WTC11 (cell line): ENCODE data around the gene PDLIM5. TPM values are rescaled to one million over a fixed set of nuclear protein-coding genes. Genes with fewer than 3 reads are reported as not detected.

Source experiments
- ATAC-seq: fragments of 200-7000 bp; cut with Tn5 transposase; 2 replicates; pipeline ENCODE4 v1.10.0; 2021; ENCODE audit warnings: mild to moderate bottlenecking, moderate library complexity
- CTCF ChIA-PET: fragments of 300-600 bp; sonication (Branson Sonifier 250); formaldehyde crosslinking; loops from one replicate; lab custom pipeline; 2021; ENCODE audit warnings: antibody characterized with exemption; lab: Charles Lee
- POLR2A ChIA-PET: fragments of 350-600 bp; sonication (Branson Sonifier 250); formaldehyde crosslinking; loops from one replicate; lab custom pipeline; 2021; ENCODE audit warnings: antibody characterized with exemption; lab: Charles Lee
- DNase-seq: peaks from one replicate; pipeline ENCODE4 v3.0.0; 2021; ENCODE audit warnings: low spot score
- H3K27ac Mint-ChIP-seq: 2 replicates; pipeline ENCODE4 v1.8.0; 2021; ENCODE audit warnings: mixed read lengths
- H3K27me3 Mint-ChIP-seq: 2 replicates; pipeline ENCODE4 v1.8.0; 2021; ENCODE audit warnings: low read depth, mild to moderate bottlenecking, moderate library complexity, mixed read lengths
- H3K36me3 Mint-ChIP-seq: 2 replicates; pipeline ENCODE4 v1.8.0; 2021; ENCODE audit warnings: mixed read lengths
- H3K4me1 Mint-ChIP-seq: 2 replicates; pipeline ENCODE4 v1.8.0; 2022; ENCODE audit warnings: mixed read lengths
- H3K4me3 Mint-ChIP-seq: 2 replicates; pipeline ENCODE4 v1.8.0; 2021; ENCODE audit warnings: mild to moderate bottlenecking, moderate library complexity, mixed read lengths
- H3K9me3 Mint-ChIP-seq: 2 replicates; pipeline ENCODE4 v1.8.0; 2021; ENCODE audit warnings: mixed read lengths
- AFF4 ChIP-seq: sonication (generic); formaldehyde crosslinking; IDR thresholded peaks from 2 replicates; pipeline ENCODE4 v1.8.1; 2023; ENCODE audit warnings: mild to moderate bottlenecking, missing genetic modification reagents, borderline replicate concordance
- ATF1 ChIP-seq: sonication (generic); formaldehyde crosslinking; IDR thresholded peaks from 2 replicates; pipeline ENCODE4 v1.8.1; 2023; ENCODE audit warnings: mild to moderate bottlenecking, moderate library complexity, missing genetic modification reagents
- CTCF ChIP-seq: fragments of 200-600 bp; IDR thresholded peaks from 2 replicates; pipeline ENCODE4 v1.8.0; 2022; ENCODE audit warnings: antibody characterized with exemption
- GABPB1 ChIP-seq: sonication (generic); formaldehyde crosslinking; IDR thresholded peaks from 2 replicates; pipeline ENCODE4 v1.8.1; 2023; ENCODE audit warnings: mild to moderate bottlenecking, missing genetic modification reagents
- KAT7 ChIP-seq: sonication (generic); formaldehyde crosslinking; IDR thresholded peaks from 2 replicates; pipeline ENCODE4 v1.8.1; 2023; ENCODE audit warnings: missing genetic modification reagents, mild to moderate bottlenecking, borderline replicate concordance
- NR2C2 ChIP-seq: sonication (generic); formaldehyde crosslinking; IDR thresholded peaks from 2 replicates; pipeline ENCODE4 v1.8.0; 2022; ENCODE audit warnings: mild to moderate bottlenecking, missing genetic modification reagents
- PRDM15 ChIP-seq: sonication (generic); formaldehyde crosslinking; IDR thresholded peaks from 2 replicates; pipeline ENCODE4 v1.8.0; 2022; ENCODE audit warnings: missing genetic modification reagents
- SMAD4 ChIP-seq: sonication (generic); formaldehyde crosslinking; IDR thresholded peaks from 2 replicates; pipeline ENCODE4 v1.8.0; 2022; ENCODE audit warnings: mild to moderate bottlenecking, missing genetic modification reagents
- ZMAT4 ChIP-seq: fragments of 250-450 bp; sonication (Bioruptor Pico); IDR thresholded peaks from 2 replicates; pipeline ENCODE4 v1.9.0; 2021; ENCODE audit warnings: mild to moderate bottlenecking
- total RNA-seq: library from RNA; stranded (reverse); gene quantifications from 3 replicates; pipeline ENCODE4 v1.2.3, GENCODE V29; 2021
- TF ChIP-seq, protein P1 (sequence below): fragments of 250-450 bp; sonication (Bioruptor Pico); IDR thresholded peaks from 2 replicates; pipeline ENCODE4 v1.8.0; 2021; ENCODE audit warnings: mild to moderate bottlenecking

Gene PDLIM5
- total RNA-seq, 1 experiment from 2014 or later: 51.5 TPM

- Mint-ChIP-seq H3K4me3 (no peak overlapping the region), H3K27ac (no peak overlapping the region), H3K36me3 (peaks cover 18% of the 10 kb centered on the region), H3K27me3 (no peaks in the 10 kb centered on the region), H3K9me3 (peaks cover 43% of the 10 kb centered on the region), H3K4me1 (no peaks in the 10 kb centered on the region)
- CTCF ChIA-PET: interaction anchor here (1.9 kb wide), 1 partner anchor 22 kb away, joined by 5 read pairs; no protein-coding TSS in a partner anchor
- POLR2A ChIA-PET: no interaction called here
- TF ChIP-seq SMAD4 (CRISPR knock-in tag) (no peak), GABPB1 (CRISPR knock-in tag) (peak; percentile 68)
- DNase-seq: no peak
- ATAC-seq: no peak
Observed at GRCh38 chr4:94428884-94429283, 22.9 kb upstream of the PDLIM5 start.

- H3K4me1 Mint-ChIP-seq: no peaks in the 10 kb centered on the region
- ATAC-seq (no peak), DNase-seq (no peak)
- no peak overlapping the region for H3K27ac Mint-ChIP-seq
- peaks cover 19% of the 10 kb centered on the region for H3K36me3 Mint-ChIP-seq
- peaks cover 4% of the 10 kb centered on the region; the same call in 1 of the 2 replicates for H3K27me3 Mint-ChIP-seq
- CTCF ChIA-PET: no interaction called here
- no peak overlapping the region for H3K4me3 Mint-ChIP-seq
- POLR2A ChIA-PET: no interaction called here
- peaks cover 32% of the 10 kb centered on the region for H3K9me3 Mint-ChIP-seq
- no peak for TF ChIP-seq CTCF
- no peak for TF ChIP-seq KAT7 (CRISPR knock-in tag)
- TF ChIP-seq, protein P1, sequence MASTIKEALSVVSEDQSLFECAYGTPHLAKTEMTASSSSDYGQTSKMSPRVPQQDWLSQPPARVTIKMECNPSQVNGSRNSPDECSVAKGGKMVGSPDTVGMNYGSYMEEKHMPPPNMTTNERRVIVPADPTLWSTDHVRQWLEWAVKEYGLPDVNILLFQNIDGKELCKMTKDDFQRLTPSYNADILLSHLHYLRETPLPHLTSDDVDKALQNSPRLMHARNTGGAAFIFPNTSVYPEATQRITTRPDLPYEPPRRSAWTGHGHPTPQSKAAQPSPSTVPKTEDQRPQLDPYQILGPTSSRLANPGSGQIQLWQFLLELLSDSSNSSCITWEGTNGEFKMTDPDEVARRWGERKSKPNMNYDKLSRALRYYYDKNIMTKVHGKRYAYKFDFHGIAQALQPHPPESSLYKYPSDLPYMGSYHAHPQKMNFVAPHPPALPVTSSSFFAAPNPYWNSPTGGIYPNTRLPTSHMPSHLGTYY (CRISPR knock-in tag): no peak
- no peak for TF ChIP-seq NR2C2 (CRISPR knock-in tag)
Observed at GRCh38 chr4:94430406-94430805, 21.3 kb upstream of the PDLIM5 start.

DNA sequence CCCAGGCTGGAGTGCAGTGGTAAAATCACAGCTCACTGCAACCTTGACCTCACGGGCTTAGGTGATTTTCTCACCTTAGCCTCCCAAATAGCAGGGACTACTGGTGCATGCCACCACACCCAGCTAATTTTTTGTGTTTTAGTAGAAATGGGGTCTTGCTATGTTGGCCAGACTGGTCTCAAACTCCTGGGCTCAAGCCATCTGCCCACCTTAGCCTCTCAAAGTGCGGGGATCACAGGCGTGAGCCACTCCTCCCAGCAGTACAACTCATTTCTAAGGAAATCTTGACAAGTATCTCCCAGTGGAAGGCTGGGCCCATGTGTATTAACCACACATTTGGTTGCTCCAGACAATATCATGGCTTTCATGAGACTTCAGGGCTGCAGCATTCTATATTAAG is 20.4 kb upstream of the PDLIM5 start:
- TF ChIP-seq ZMAT4: no peak
- Mint-ChIP-seq H3K36me3 (peaks cover 9% of the 10 kb centered on the region), H3K9me3 (peaks cover 22% of the 10 kb centered on the region), H3K27me3 (peaks cover 4% of the 10 kb centered on the region; the same call in 1 of the 2 replicates), H3K27ac (no peak overlapping the region), H3K4me1 (peaks cover 6% of the 10 kb centered on the region), H3K4me3 (no peak overlapping the region)
- DNase-seq: no peak
- POLR2A ChIA-PET: interaction anchor here (0.6 kb wide), 3 partner anchors 50 to 307 kb away, joined by 3 to 8 read pairs (median 4); no protein-coding TSS in a partner anchor
- CTCF ChIA-PET: no interaction called here
- ATAC-seq: no peak

DNA sequence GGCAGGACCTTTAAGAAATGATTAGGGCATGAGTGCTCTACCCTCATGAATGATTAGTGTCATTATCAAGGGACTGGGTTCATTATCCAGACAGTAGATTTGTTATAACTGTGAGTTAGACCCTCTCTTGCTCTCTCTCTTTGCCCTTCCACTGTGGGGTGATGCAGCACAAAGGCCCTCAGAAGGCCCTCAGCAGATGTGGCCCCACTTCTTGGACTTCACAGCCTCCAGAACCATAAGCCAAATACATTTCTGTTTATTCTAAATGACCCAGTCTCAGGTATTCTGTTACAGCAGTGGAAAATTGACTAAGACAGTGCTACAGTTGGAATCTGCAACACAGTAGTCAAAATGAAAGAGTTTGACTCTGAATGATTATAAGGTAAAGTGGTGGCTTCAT is 17.2 kb upstream of the PDLIM5 start:
- CTCF ChIA-PET: no interaction called here
- TF ChIP-seq PRDM15 (CRISPR knock-in tag): no peak
- no peak for TF ChIP-seq ATF1 (CRISPR knock-in tag)
- TF ChIP-seq AFF4: no peak
- H3K4me3 Mint-ChIP-seq: no peak overlapping the region
- H3K27ac Mint-ChIP-seq: no peak overlapping the region
- H3K4me1 Mint-ChIP-seq: peaks cover 11% of the 10 kb centered on the region
- peaks cover 3% of the 10 kb centered on the region for H3K36me3 Mint-ChIP-seq
- DNase-seq (no peak), ATAC-seq (no peak)
- POLR2A ChIA-PET: no interaction called here
- peaks cover 12% of the 10 kb centered on the region for H3K27me3 Mint-ChIP-seq
- peaks cover 4% of the 10 kb centered on the region for H3K9me3 Mint-ChIP-seq
